B cell (primary cell): Measurements from ENCODE around the gene CNIH4. TPM values are rescaled to one million over a fixed set of nuclear protein-coding genes. Genes with fewer than 3 reads are reported as not detected.

Experiments used
- ATAC-seq: fragments of 200-7000 bp; cut with Tn5 transposase; one replicate; pipeline ENCODE4 v1.10.0; 2021; ENCODE audit warnings: low read depth, mild to moderate bottlenecking, moderate number of reproducible peaks, moderate library complexity
- CTCF ChIA-PET: fragments of 350-600 bp; sonication (Branson Sonifier 250); formaldehyde crosslinking; loops from one replicate; lab custom pipeline; 2021; ENCODE audit warnings: antibody characterized with exemption, inconsistent platforms; lab: Charles Lee
- POLR2A ChIA-PET: fragments of 350-600 bp; sonication (Branson Sonifier 250); formaldehyde crosslinking; loops from one replicate; lab custom pipeline; 2021; ENCODE audit warnings: antibody characterized with exemption; lab: Charles Lee
- DNase-seq: peaks from one replicate; pipeline ENCODE4 v3.0.0; 2013
- H2AFZ ChIP-seq: 2 replicates; pipeline ENCODE4 v1.6.1; 2012; ENCODE audit warnings: mild to moderate bottlenecking, low read depth, low read length; ENCODE audit not compliant: insufficient read depth, poor library complexity, severe bottlenecking
- H3K27ac ChIP-seq, 2 donors: 1 replicate in 1 of 2; 2 replicates in 1 of 2; pipeline ENCODE4 v1.5.1; 2012 to 2013; ENCODE audit warnings: low read length in 2 of 2, mild to moderate bottlenecking in 2 of 2, moderate library complexity in 1 of 2
- H3K27me3 ChIP-seq, 4 experiments: fragments of 200-600 bp in 1 of 4; sonication (generic) in 1 of 4; replicated peaks in 1 of 4; 1 replicate in 2 of 4; 2 replicates in 2 of 4; pipeline versions ENCODE4 v1.6.1 to v1.7.0; 2013 to 2016; ENCODE audit warnings: low read length in 3 of 4, mild to moderate bottlenecking in 2 of 4, mixed read lengths in 1 of 4, moderate library complexity in 1 of 4; ENCODE audit not compliant: insufficient read depth in 4 of 4, control insufficient read depth in 3 of 4; ENCODE audit errors: control extremely low read depth in 1 of 4
- H3K36me3 ChIP-seq, 2 experiments: replicated peaks in 1 of 2; 1 replicate in 1 of 2; 2 replicates in 1 of 2; pipeline versions ENCODE4 v1.6.1 to v1.7.1; 2013; ENCODE audit warnings: low read length in 1 of 2; ENCODE audit not compliant: insufficient read depth in 2 of 2, control insufficient read depth in 1 of 2; ENCODE audit errors: control extremely low read depth in 1 of 2, extremely low read depth in 1 of 2
- H3K4me1 ChIP-seq, 2 donors: fragments of 200-600 bp in 1 of 2; sonication (generic) in 1 of 2; 1 replicate in 1 of 2; 2 replicates in 1 of 2; pipeline versions ENCODE4 v1.5.1 to v1.6.1; 2013 to 2017; ENCODE audit warnings: low read length in 2 of 2; ENCODE audit not compliant: control insufficient read depth in 2 of 2, insufficient read depth in 2 of 2
- H3K4me2 ChIP-seq: replicated peaks from 2 replicates; pipeline ENCODE3; 2012; ENCODE audit warnings: mild to moderate bottlenecking, low read depth, low read length; ENCODE audit not compliant: poor library complexity, severe bottlenecking
- H3K4me3 ChIP-seq, 5 experiments: fragments of 200-600 bp in 1 of 5; sonication (generic) in 1 of 5; 1 replicate in 3 of 5; 2 replicates in 2 of 5; pipeline versions ENCODE4 v1.5.1 to v1.7.0; 2011 to 2016; ENCODE audit warnings: low read length in 4 of 5, mild to moderate bottlenecking in 4 of 5, low read depth in 2 of 5, control low read depth in 1 of 5, moderate library complexity in 1 of 5; ENCODE audit not compliant: insufficient read depth in 1 of 5; ENCODE audit errors: control extremely low read depth in 1 of 5, extremely low read depth in 1 of 5
- H3K79me2 ChIP-seq: fragments of 200-600 bp; sonication (generic); one replicate; pipeline ENCODE4 v1.6.0; 2016; ENCODE audit warnings: low read length; ENCODE audit not compliant: control insufficient read depth, insufficient read depth
- H3K9ac ChIP-seq: fragments of 200-600 bp; sonication (generic); 2 replicates; pipeline ENCODE4 v1.6.1; 2017; ENCODE audit warnings: mild to moderate bottlenecking, low read length, moderate library complexity
- H3K9me3 ChIP-seq, 3 donors: one replicate each; pipeline versions ENCODE4 v1.6.1 to v1.7.1; 2013; ENCODE audit warnings: low read length in 2 of 3; ENCODE audit not compliant: control insufficient read depth in 2 of 3, insufficient read depth in 1 of 3; ENCODE audit errors: control extremely low read depth in 1 of 3
- H4K20me1 ChIP-seq: 2 replicates; pipeline ENCODE4 v1.6.0; 2012; ENCODE audit warnings: mild to moderate bottlenecking, low read length; ENCODE audit not compliant: insufficient read depth, control insufficient read depth, poor library complexity, severe bottlenecking
- H3K27ac Mint-ChIP-seq: one replicate; pipeline ENCODE4 v1.8.0; 2021; ENCODE audit warnings: mixed read lengths
- H3K27me3 Mint-ChIP-seq: one replicate; pipeline ENCODE4 v1.8.0; 2021; ENCODE audit warnings: mixed read lengths
- H3K4me1 Mint-ChIP-seq: one replicate; pipeline ENCODE4 v1.8.0; 2021; ENCODE audit warnings: mixed read lengths
- H3K4me3 Mint-ChIP-seq: one replicate; pipeline ENCODE4 v1.8.0; 2021; ENCODE audit warnings: mixed read lengths
- H3K9me3 Mint-ChIP-seq: one replicate; pipeline ENCODE4 v1.8.0; 2022; ENCODE audit warnings: mixed read lengths; ENCODE audit not compliant: insufficient read depth
- CTCF ChIP-seq: fragments of 200-600 bp; IDR thresholded peaks from one replicate; pipeline ENCODE4 v1.8.0; 2022; ENCODE audit warnings: antibody characterized with exemption, mild to moderate bottlenecking
- EZH2 ChIP-seq: IDR thresholded peaks from 2 replicates; pipeline ENCODE4 v1.6.1; 2012; ENCODE audit warnings: borderline replicate concordance, low read depth, mild to moderate bottlenecking, moderate library complexity, low read length; ENCODE audit not compliant: insufficient read depth, poor library complexity, severe bottlenecking
- WGBS: methylation state at CpG from one replicate; pipeline ENCODE4 v1.1.5; 2013; ENCODE audit warnings: missing lambda C conversion rate; ENCODE audit not compliant: insufficient coverage; 5-methylcytosine and 5-hydroxymethylcytosine counted together
- intact Hi-C: fragments of 100-400 bp; cut with micrococcal nuclease; formaldehyde crosslinking; loops from one replicate; pipeline ENCODE4 v1.10.0; 2022
- polyA plus RNA-seq: library from polyadenylated mRNA; depleted of rRNA; stranded (reverse); fragments of >200 nt; gene quantifications from 2 replicates; pipeline ENCODE4 v1.2.3, GENCODE V29; 2012
- total RNA-seq, 2 donors: library from RNA; stranded (reverse); fragments of 120-200 nt in 1 of 2; gene quantifications; 1 replicate in 1 of 2; 2 replicates in 1 of 2; pipeline versions ENCODE4 v1.2.3 to v1.2.4, GENCODE V29; 2013 to 2022

Gene CNIH4
- total and polyA plus RNA-seq, 2 donors (not counting 1 experiment from before 2014, with no cell fraction given) = 13.3 to 27.2 TPM

GRCh38 chr1:224387943-224388342 lies 31.3 kb downstream of the CNIH4 start:
- no peaks in the 10 kb centered on the region for H3K27me3 ChIP-seq
- H3K27me3 Mint-ChIP-seq = no peaks in the 10 kb centered on the region
- no peak for ATAC-seq
- no peaks in the 10 kb centered on the region for H3K9me3 ChIP-seq
- H3K27ac Mint-ChIP-seq = no peak overlapping the region
- no CpG with 5 or more reads among the region's 2 CpGs for WGBS
- POLR2A ChIA-PET = no interaction called here
- H3K36me3 ChIP-seq = peaks cover 4 to 56% of the 10 kb centered on the region in 2 experiments
- no peak overlapping the region for H3K4me2 ChIP-seq
- H4K20me1 ChIP-seq = peaks cover 3% of the 10 kb centered on the region
- H3K9me3 Mint-ChIP-seq = no peaks in the 10 kb centered on the region
- intact Hi-C loops = no loop called here
- H3K4me1 ChIP-seq = no peaks in the 10 kb centered on the region
- no peak for TF ChIP-seq EZH2
- CTCF ChIA-PET = interaction anchor here (0.5 kb wide), 1 partner anchor 1431 kb away, joined by 4 read pairs; no protein-coding TSS in a partner anchor
- H3K79me2 ChIP-seq = no peaks in the 10 kb centered on the region
- H3K4me3 ChIP-seq = no peak overlapping the region
- H3K27ac ChIP-seq = no peak overlapping the region
- no peak overlapping the region for H3K4me3 Mint-ChIP-seq
- no peaks in the 10 kb centered on the region for H3K4me1 Mint-ChIP-seq
- no peak for DNase-seq
- H3K9ac ChIP-seq = no peak overlapping the region
- no peak overlapping the region for H2AFZ ChIP-seq

DNA sequence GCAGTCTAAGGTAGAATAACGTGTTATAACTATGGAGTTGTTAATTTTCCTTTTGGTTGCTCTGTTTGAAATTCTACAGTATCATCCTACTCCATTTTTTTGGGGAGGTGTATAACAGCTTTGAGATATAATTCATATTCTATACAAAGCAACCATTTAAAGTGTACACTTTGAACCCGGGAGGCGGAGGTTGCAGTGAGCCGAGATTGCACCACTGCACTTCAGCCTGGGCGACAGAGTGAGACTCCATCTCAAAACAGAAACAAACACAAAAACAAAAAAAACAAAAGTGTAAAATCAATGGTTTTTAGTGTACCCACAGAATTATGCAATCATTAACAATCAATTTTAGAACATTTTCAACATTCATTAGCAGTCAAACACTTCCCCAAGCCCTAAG lies 33.8 kb downstream of the CNIH4 start:
- intact Hi-C loops = no loop called here
- Mint-ChIP-seq H3K4me1 (no peaks in the 10 kb centered on the region), H3K27ac (no peak overlapping the region), H3K27me3 (no peaks in the 10 kb centered on the region), H3K4me3 (no peak overlapping the region), H3K9me3 (no peaks in the 10 kb centered on the region)
- H3K4me1 ChIP-seq = no peaks in the 10 kb centered on the region
- H3K9ac ChIP-seq = no peak overlapping the region
- WGBS = no CpG with 5 or more reads among the region's 5 CpGs
- no peak overlapping the region for H3K4me2 ChIP-seq
- H3K79me2 ChIP-seq = no peaks in the 10 kb centered on the region
- peaks cover 8 to 79% of the 10 kb centered on the region in 2 experiments for H3K36me3 ChIP-seq
- ChIA-PET POLR2A (no interaction called here), CTCF (interaction anchor here (0.5 kb wide), 1 partner anchor 67 kb away, joined by 3 read pairs; no protein-coding TSS in a partner anchor)
- H3K27ac ChIP-seq = no peak overlapping the region
- peaks cover 3% of the 10 kb centered on the region for H4K20me1 ChIP-seq
- DNase-seq = no peak
- H2AFZ ChIP-seq = no peak overlapping the region
- H3K9me3 ChIP-seq = no peaks in the 10 kb centered on the region
- no peak overlapping the region for H3K4me3 ChIP-seq
- TF ChIP-seq CTCF = no peak
- no peak for TF ChIP-seq EZH2
- H3K27me3 ChIP-seq = no peaks in the 10 kb centered on the region
- ATAC-seq = no peak
